Pulmonary artery endothelial cell (primary cell): ENCODE data around the gene PPP1R9A. TPM values are rescaled to one million over a fixed set of nuclear protein-coding genes. Genes with fewer than 3 reads are reported as not detected.

ENCODE experiments used
- DNase-seq: peaks from one replicate; pipeline ENCODE4 v3.0.0-alpha.2; 2011; ENCODE audit warnings: low read depth, low spot score
- total RNA-seq: library from RNA; depleted of rRNA; stranded (reverse); fragments of >200 nt; gene quantifications from 2 replicates; pipeline ENCODE4 v1.2.3, GENCODE V29; 2014

PPP1R9A gene
- total RNA-seq, 1 donor from 2014 or later = 4.1 TPM

GRCh38 chr7:95251966-95252365, 344.6 kb downstream of the PPP1R9A start:
- DNase-seq = no peak

GRCh38 chr7:95253986-95254385, 346.6 kb downstream of the PPP1R9A start:
- DNase-seq = no peak

GRCh38 chr7:95255691-95256090, 348.3 kb downstream of the PPP1R9A start:
- no peak for DNase-seq

GRCh38 chr7:95261895-95262415, 354.6 kb downstream of the PPP1R9A start:
- DNase-seq = no peak

- no peak for DNase-seq
Observed at GRCh38 chr7:95262875-95263274, 355.5 kb downstream of the PPP1R9A start.

GRCh38 chr7:95263785-95264362, 356.5 kb downstream of the PPP1R9A start:
- DNase-seq = no peak

- no peak for DNase-seq
Observed at GRCh38 chr7:95264363-95264891, 357.0 kb downstream of the PPP1R9A start.

- no peak for DNase-seq
Observed at GRCh38 chr7:95265634-95266033, 358.2 kb downstream of the PPP1R9A start.

- no peak for DNase-seq
Observed at GRCh38 chr7:95267754-95268153, 360.4 kb downstream of the PPP1R9A start.

GRCh38 chr7:95269640-95270039, 362.2 kb downstream of the PPP1R9A start:
- no peak for DNase-seq

- DNase-seq = no peak
Observed at GRCh38 chr7:95276114-95276513, 368.7 kb downstream of the PPP1R9A start.

- no peak for DNase-seq
Observed at GRCh38 chr7:95279417-95279816, 372.0 kb downstream of the PPP1R9A start.

- no peak for DNase-seq
Observed at GRCh38 chr7:95286096-95286495, 378.7 kb downstream of the PPP1R9A start.

GRCh38 chr7:95290166-95290830, 382.9 kb downstream of the PPP1R9A start:
- DNase-seq = no peak

GRCh38 chr7:95295397-95295796, 388.0 kb downstream of the PPP1R9A start:
- no peak for DNase-seq

GRCh38 chr7:95296456-95296855, 389.1 kb downstream of the PPP1R9A start:
- no peak for DNase-seq

GRCh38 chr7:95297041-95297440, 389.6 kb downstream of the PPP1R9A start:
- DNase-seq = no peak

- no peak for DNase-seq
Observed at GRCh38 chr7:95298091-95298490, 390.7 kb downstream of the PPP1R9A start.

- no peak for DNase-seq
Observed at GRCh38 chr7:95303013-95303905, 395.9 kb downstream of the PPP1R9A start.

GRCh38 chr7:95304990-95305389, 397.6 kb downstream of the PPP1R9A start:
- no peak for DNase-seq

GRCh38 chr7:95309951-95310350, 402.6 kb downstream of the PPP1R9A start:
- DNase-seq = no peak

GRCh38 chr7:95311389-95311788, 404.0 kb downstream of the PPP1R9A start:
- DNase-seq = no peak
